GM06990 (cell line): ENCODE results near the gene TNIK.
A peak's percentile ranks its signal among the peaks of the same experiment; 100 is the strongest.
"Not testable (repeated sequence)": the region's sequence is repeated elsewhere in the genome, so short reads cannot be mapped to it uniquely, and the experiment has no call there.

Experiments used
- DNase-seq: peaks from one replicate; pipeline ENCODE4 v3.0.0-alpha.2; 2011; ENCODE audit not compliant: insufficient read length; ENCODE audit errors: extremely low read depth
- H3K27me3 ChIP-seq: replicated peaks from 2 replicates; pipeline ENCODE4 v1.6.0; 2011; ENCODE audit warnings: low read length; ENCODE audit not compliant: control insufficient read depth, insufficient read depth
- H3K36me3 ChIP-seq: 2 replicates; pipeline ENCODE4 v1.5.1; 2011; ENCODE audit warnings: low read length; ENCODE audit not compliant: control insufficient read depth, insufficient read depth
- H3K4me3 ChIP-seq: replicated peaks from 2 replicates; pipeline ENCODE4 v1.5.1; 2011; ENCODE audit warnings: low read depth, mild to moderate bottlenecking, control low read depth, low read length
- TF ChIP-seq, protein P1 (sequence below): IDR thresholded peaks from 2 replicates; pipeline ENCODE4 v1.5.1; 2011; ENCODE audit warnings: low read length, control low read depth, mild to moderate bottlenecking, inconsistent platforms; ENCODE audit not compliant: insufficient read depth, poor library complexity, severe bottlenecking

TNIK gene

DNA sequence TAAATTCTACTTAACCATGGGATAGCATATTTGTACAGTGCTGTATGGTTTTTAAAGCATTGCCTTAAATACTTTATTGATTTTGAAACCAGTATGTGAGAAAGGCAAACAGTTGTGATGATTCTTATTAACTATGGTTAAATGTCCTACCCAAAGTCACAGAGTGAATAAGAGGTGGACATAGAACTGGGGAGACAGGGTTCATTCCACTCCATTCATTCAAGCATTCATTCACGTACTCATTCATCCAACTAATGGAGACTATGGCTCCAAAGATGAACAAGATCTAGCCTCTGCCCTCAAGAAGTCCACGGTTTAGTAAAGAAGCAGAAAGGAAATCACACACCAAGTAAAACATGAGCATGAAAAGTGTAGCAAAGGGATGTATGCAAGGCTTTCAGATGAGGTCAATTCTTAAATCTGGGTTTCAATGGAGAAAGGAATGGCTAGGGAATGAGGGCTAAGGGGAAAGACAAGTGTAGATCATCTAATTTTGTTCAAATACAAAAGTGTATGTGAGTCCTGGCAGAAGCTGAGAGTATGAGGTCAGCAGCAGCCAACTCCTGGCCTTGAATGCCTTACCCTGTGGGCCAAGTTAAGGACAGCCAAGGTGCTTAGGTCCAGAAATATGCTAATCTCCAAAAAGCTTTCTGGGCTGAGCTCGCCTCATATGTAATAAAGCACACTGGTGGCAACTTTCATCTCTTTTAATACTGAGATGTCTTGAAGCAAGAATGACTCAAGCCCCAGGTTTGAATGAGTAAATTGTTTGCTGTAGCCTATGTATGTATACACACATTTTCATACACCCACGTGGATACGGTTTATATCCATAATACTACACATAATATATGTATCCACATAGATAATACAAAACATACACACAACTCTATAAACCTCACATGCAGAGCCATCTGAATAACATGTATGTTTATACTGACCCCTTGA is 4.3 kb downstream of the TNIK start:
- TF ChIP-seq, protein P1, sequence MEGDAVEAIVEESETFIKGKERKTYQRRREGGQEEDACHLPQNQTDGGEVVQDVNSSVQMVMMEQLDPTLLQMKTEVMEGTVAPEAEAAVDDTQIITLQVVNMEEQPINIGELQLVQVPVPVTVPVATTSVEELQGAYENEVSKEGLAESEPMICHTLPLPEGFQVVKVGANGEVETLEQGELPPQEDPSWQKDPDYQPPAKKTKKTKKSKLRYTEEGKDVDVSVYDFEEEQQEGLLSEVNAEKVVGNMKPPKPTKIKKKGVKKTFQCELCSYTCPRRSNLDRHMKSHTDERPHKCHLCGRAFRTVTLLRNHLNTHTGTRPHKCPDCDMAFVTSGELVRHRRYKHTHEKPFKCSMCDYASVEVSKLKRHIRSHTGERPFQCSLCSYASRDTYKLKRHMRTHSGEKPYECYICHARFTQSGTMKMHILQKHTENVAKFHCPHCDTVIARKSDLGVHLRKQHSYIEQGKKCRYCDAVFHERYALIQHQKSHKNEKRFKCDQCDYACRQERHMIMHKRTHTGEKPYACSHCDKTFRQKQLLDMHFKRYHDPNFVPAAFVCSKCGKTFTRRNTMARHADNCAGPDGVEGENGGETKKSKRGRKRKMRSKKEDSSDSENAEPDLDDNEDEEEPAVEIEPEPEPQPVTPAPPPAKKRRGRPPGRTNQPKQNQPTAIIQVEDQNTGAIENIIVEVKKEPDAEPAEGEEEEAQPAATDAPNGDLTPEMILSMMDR, result no peak
- no peaks in the 10 kb centered on the region for H3K27me3 ChIP-seq
- no peak for DNase-seq
- peaks cover 2% of the 10 kb centered on the region; the same call in 1 of the 2 replicates for H3K36me3 ChIP-seq
- H3K4me3 ChIP-seq, result peak overlapping the region; percentile 22

DNA sequence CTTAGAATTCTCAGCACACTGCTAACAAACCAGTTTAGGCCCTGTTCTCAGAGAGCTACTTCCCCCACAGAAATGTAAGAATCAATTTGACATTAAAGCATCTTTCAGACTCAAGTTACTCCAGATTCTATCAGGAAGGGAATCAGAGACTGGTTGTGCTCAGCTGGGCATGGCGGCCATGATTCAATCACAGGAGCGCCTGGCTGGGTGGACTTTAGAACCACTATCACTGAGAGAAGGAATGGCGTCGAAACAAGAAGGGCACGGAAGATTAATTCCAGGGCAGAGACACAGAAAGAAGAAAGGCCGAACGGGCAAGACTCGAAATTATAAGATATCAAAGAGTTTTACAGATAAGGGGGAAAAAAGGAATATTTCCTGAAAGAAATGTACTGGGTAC is 6.2 kb downstream of the TNIK start:
- TF ChIP-seq, protein P1, result no peak
- no peak overlapping the region for H3K4me3 ChIP-seq

DNA sequence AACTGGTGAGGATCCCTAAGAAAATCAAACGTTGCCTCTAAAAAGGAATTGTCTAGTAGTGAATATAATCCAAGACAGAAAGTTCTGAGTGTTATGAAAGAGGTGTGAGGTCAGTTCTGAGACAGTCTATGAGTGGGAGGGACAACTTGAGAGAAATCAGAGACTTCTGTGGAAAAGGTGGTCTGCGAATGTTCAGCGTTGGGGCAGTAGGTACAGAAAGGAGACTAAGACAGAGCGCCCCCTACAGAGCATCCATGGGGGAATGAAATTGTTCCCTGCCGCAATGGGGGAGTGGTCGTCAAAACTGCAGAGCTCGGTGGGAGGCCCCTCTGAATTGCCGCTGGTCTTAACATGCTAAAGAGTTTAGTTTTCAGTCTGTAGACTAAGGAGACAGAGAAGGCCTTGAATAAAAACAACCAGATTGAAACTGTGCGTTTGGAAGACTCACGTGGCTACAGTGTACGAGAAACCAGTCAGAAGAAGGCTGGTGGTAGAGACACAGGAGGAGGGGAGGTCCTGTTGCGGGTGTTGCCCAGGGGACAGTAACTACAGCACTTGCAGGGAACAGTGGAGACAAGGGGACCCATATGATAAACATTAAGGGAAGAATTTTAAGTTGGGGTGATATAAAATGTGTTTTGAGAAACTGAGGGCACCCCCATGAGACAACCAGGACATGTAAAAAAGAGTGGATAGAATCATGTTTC is 6.9 kb downstream of the TNIK start:
- Histone ChIP-seq H3K4me3 (no peak overlapping the region), H3K27me3 (no peaks in the 10 kb centered on the region), H3K36me3 (peaks cover 2% of the 10 kb centered on the region; the same call in 1 of the 2 replicates)
- no peak for DNase-seq
- TF ChIP-seq, protein P1, result peak; percentile 37

More for the DNA sequence above, 6.2 kb downstream of the TNIK start:
- no peaks in the 10 kb centered on the region for H3K27me3 ChIP-seq
- no peak for DNase-seq
- H3K36me3 ChIP-seq, result peaks cover 2% of the 10 kb centered on the region; the same call in 1 of the 2 replicates

DNA sequence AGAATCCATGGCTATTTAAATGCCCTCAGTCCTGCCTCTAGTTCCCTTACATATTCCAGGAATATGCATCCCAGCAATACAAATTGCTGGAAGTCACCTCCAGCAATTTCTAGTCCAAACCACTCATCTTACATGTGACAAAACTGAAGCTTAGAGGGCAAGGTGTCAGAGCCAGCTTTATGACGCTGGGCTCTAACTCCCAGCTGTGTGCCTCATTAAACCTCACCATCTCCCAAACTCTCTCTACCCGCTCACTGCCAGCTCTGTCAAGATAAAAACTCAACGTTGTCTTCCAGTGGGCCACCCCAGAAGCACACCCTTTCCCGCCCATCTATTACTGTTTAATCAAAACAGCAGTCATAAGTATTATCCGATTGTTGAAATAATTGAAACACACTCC is 7.9 kb downstream of the TNIK start:
- H3K4me3 ChIP-seq, result no peak overlapping the region
- TF ChIP-seq, protein P1, result no peak
- DNase-seq, result no peak

DNA sequence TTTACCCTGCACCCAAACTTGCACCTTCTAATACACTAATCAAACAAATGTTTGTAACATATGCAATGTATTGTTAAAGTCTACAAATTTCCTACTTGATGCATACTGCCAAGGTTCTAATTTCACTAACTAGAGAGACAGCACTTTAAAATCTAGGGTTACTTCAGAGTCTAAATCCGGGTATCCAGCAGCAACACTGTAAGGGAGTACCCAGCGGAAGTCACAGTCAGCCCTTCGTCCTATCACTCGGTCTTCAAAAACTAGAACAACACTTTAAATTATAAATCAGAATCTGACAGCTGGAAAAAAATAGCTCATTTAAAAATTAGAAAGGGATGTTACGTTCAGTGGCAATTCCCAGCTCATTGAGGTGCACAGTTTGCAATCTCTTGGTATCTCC is 8.3 kb downstream of the TNIK start:
- DNase-seq, result no peak
- Histone ChIP-seq H3K4me3 (no peak overlapping the region), H3K36me3 (peaks cover 2% of the 10 kb centered on the region; the same call in 1 of the 2 replicates), H3K27me3 (no peaks in the 10 kb centered on the region)
- TF ChIP-seq, protein P1, result no peak

More for the DNA sequence above, 7.9 kb downstream of the TNIK start:
- no peaks in the 10 kb centered on the region for H3K27me3 ChIP-seq
- H3K36me3 ChIP-seq, result peaks cover 2% of the 10 kb centered on the region; the same call in 1 of the 2 replicates

DNA sequence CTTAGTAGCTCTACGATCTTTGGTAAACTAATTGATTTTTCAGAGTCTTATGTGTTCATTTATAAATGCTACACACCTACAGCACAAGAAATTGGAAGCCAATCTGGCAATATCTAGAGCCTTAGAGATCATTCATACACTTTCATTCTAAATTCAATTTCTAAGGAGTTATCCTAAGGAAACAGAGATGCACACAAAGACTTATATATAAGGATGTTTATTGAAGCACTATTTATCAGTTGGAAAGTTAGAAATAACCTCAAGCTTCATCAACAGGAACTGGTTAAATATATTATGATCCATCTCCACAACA is 12.7 kb downstream of the TNIK start:
- H3K36me3 ChIP-seq, H3K27me3 ChIP-seq, DNase-seq, H3K4me3 ChIP-seq: not testable (repeated sequence)
